DOHH2 (cell line): ENCODE measurements around the gene KLK5.

Experiments
- H3F3A ChIP-seq: fragments of 200-600 bp; sonication (generic), shearing (Covaris generic); 2 replicates; pipeline ENCODE4 v1.6.0; 2016; ENCODE audit warnings: antibody characterized with exemption, mild to moderate bottlenecking; ENCODE audit not compliant: control insufficient read depth, insufficient read depth
- H3K27ac ChIP-seq: fragments of 200-600 bp; sonication (generic); 2 replicates; pipeline ENCODE4 v1.5.1; 2014; ENCODE audit warnings: low read depth, mild to moderate bottlenecking, low read length, moderate library complexity
- H3K27me3 ChIP-seq: fragments of 200-600 bp; sonication (generic); 2 replicates; pipeline ENCODE4 v1.6.1; 2014; ENCODE audit warnings: mild to moderate bottlenecking, low read length, mixed read lengths; ENCODE audit not compliant: control insufficient read depth
- H3K36me3 ChIP-seq: fragments of 200-600 bp; sonication (generic); 2 replicates; pipeline ENCODE4 v1.6.1; 2014; ENCODE audit warnings: mild to moderate bottlenecking, low read length, moderate library complexity, mixed read lengths; ENCODE audit not compliant: control insufficient read depth
- H3K4me1 ChIP-seq: fragments of 200-600 bp; sonication (generic); 2 replicates; pipeline ENCODE4 v1.6.1; 2014; ENCODE audit warnings: mild to moderate bottlenecking, low read length, mixed read lengths; ENCODE audit not compliant: control insufficient read depth
- H3K4me2 ChIP-seq: fragments of 200-600 bp; sonication (generic); 2 replicates; pipeline ENCODE4 v1.6.0; 2014; ENCODE audit warnings: mild to moderate bottlenecking, low read length, moderate library complexity
- H3K4me3 ChIP-seq: fragments of 200-600 bp; sonication (generic); 2 replicates; pipeline ENCODE4 v1.5.1; 2014; ENCODE audit warnings: mild to moderate bottlenecking, low read length, mixed read lengths
- H3K79me2 ChIP-seq: fragments of 200-600 bp; sonication (generic); 2 replicates; pipeline ENCODE4 v1.6.1; 2014; ENCODE audit warnings: mild to moderate bottlenecking, low read length, mixed read lengths; ENCODE audit not compliant: control insufficient read depth
- H3K9me2 ChIP-seq: fragments of 200-600 bp; sonication (generic); replicated peaks from 2 replicates; pipeline ENCODE4 v1.6.1; 2014; ENCODE audit warnings: mild to moderate bottlenecking, low read length, mixed read lengths; ENCODE audit not compliant: control insufficient read depth
- H3K9me3 ChIP-seq: fragments of 200-600 bp; sonication (generic); 2 replicates; pipeline ENCODE4 v1.6.1; 2014; ENCODE audit warnings: antibody characterized with exemption, low read length, mixed read lengths; ENCODE audit not compliant: control insufficient read depth, insufficient read depth
- H4K20me1 ChIP-seq: fragments of 200-600 bp; sonication (generic); 2 replicates; pipeline ENCODE4 v1.6.0; 2014; ENCODE audit warnings: low read depth, mild to moderate bottlenecking, antibody characterized with exemption, low read length, moderate library complexity; ENCODE audit not compliant: control insufficient read depth, insufficient read depth
- CTCF ChIP-seq: fragments of 200-600 bp; sonication (generic); IDR thresholded peaks from one replicate; pipeline ENCODE4 v1.5.1; 2014; ENCODE audit warnings: antibody characterized with exemption, mild to moderate bottlenecking, low read depth, low read length; ENCODE audit not compliant: poor library complexity, severe bottlenecking
- EZH2phosphoT487 ChIP-seq: fragments of 200-600 bp; sonication (generic); IDR thresholded peaks from 2 replicates; pipeline ENCODE4 v1.6.1; 2017; ENCODE audit warnings: borderline replicate concordance, mild to moderate bottlenecking, antibody characterized with exemption, low read length, moderate library complexity, mixed read lengths

The KLK5 gene

DNA sequence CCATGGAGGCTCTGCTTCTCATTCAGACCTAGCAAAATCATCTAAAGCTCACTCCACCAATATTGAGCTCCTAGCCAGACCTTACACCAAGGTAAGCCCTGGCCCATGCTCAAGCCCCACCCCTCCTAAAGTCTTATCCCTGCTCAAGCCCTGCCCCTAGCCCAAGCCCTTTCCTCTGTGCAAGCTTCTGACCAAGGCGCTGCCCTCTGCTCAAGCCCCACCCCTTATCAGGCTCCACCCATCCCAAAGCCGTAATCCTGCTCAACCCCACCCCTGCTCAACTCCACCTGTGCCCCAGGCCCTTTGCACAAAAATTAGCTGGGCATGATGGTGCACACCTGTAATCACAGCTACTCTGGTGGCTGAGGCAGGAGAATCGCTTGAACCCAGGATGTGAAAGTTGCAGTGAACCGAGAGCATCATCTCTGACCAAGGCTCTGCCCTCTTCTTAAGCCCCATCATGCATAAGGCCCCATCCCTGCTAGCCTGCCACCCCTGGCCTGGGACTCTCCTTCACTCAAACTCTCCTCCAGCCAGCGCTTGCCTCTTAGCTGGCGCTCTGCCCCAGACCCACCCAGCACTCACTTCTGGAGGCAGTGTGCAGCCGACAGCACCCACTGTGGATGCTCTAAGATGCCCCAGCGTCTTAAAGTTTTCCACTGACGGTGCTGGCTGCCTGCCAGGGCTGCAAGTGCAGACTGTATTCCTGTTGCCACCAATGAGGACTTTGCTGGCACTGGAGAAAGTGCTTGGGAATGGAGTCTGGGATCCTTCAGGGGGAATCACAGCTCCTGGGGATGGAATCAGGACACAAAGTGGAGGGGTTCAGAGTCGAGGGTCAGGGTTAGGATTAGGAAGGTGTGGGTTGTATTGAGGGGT is 58.1 kb downstream of the KLK5 start:
- H3F3A ChIP-seq, result no peaks in the 10 kb centered on the region
- H3K4me3 ChIP-seq, result no peak overlapping the region
- 0 out of 2 replicates have a peak, but pooled peaks cover 7% of the 10 kb centered on the region for H3K27me3 ChIP-seq
- H3K36me3 ChIP-seq, result no peaks in the 10 kb centered on the region
- peaks cover 12% of the 10 kb centered on the region for H3K4me1 ChIP-seq
- TF ChIP-seq CTCF (no peak), EZH2phosphoT487 (no peak)
- no peaks in the 10 kb centered on the region for H4K20me1 ChIP-seq
- H3K27ac ChIP-seq, result no peak overlapping the region
- H3K79me2 ChIP-seq, result no peaks in the 10 kb centered on the region
- no peaks in the 10 kb centered on the region for H3K9me2 ChIP-seq
- H3K9me3 ChIP-seq, result peaks cover 8% of the 10 kb centered on the region
- no peak overlapping the region for H3K4me2 ChIP-seq
